HepG2 (cell line): ENCODE results near the gene SLC44A4. TPM values are rescaled to one million over a fixed set of nuclear protein-coding genes. Genes with fewer than 3 reads are reported as not detected.
A peak's percentile ranks its signal among the peaks of the same experiment; 100 is the strongest.

Source experiments
- AGO2 ChIP-seq: fragments of 200-400 bp; formaldehyde crosslinking; optimal IDR thresholded peaks from 2 replicates; pipeline ENCODE3; 2017; ENCODE audit warnings: mild to moderate bottlenecking, low read depth, low read length, moderate library complexity
- GTF2F1 ChIP-seq: fragments of 150-350 bp; IDR thresholded peaks from 2 replicates; pipeline ENCODE4 v1.6.1; 2014; ENCODE audit warnings: low read length
- GTF3A ChIP-seq: sonication (generic); formaldehyde crosslinking; conservative IDR thresholded peaks from 2 replicates; pipeline ENCODE4 v1.4.0; 2020; ENCODE audit warnings: mild to moderate bottlenecking, missing genetic modification reagents
- HIVEP1 ChIP-seq: sonication (generic); formaldehyde crosslinking; IDR thresholded peaks from 2 replicates; pipeline ENCODE4 v1.4.0; 2020; ENCODE audit warnings: mild to moderate bottlenecking, missing genetic modification reagents
- HMGXB4 ChIP-seq, 2 experiments: sonication (generic) in 1 of 2; formaldehyde crosslinking in 1 of 2; IDR thresholded peaks; 2 replicates each; pipeline versions ENCODE4 v1.4.0 to v1.6.1; 2018 to 2020; ENCODE audit warnings: missing genetic modification reagents in 2 of 2, borderline replicate concordance in 1 of 2, low read depth in 1 of 2, mild to moderate bottlenecking in 1 of 2, missing biosample characterization in 1 of 2
- HOXA3 ChIP-seq: sonication (generic); formaldehyde crosslinking; IDR thresholded peaks from 2 replicates; pipeline ENCODE4 v1.5.0; 2020; ENCODE audit warnings: missing genetic modification reagents
- RFX5 ChIP-seq: IDR thresholded peaks from 2 replicates; pipeline ENCODE4 v1.6.1; 2011; ENCODE audit warnings: low read depth, low read length, improper control_type of control experiment
- ZHX2 ChIP-seq, 2 experiments: sonication (generic) in 1 of 2; formaldehyde crosslinking in 1 of 2; IDR thresholded peaks; 2 replicates each; pipeline versions ENCODE4 v1.6.1 to v1.9.0; 2014 to 2022; ENCODE audit warnings: antibody characterized with exemption in 1 of 2, borderline replicate concordance in 1 of 2, inconsistent platforms in 1 of 2, low read depth in 1 of 2, missing genetic modification reagents in 1 of 2
- ZMYM4 ChIP-seq: sonication (generic); formaldehyde crosslinking; IDR thresholded peaks from 2 replicates; pipeline ENCODE4 v1.8.1; 2023; ENCODE audit warnings: mild to moderate bottlenecking, missing genetic modification reagents
- ZNF503 ChIP-seq: sonication (generic); formaldehyde crosslinking; IDR thresholded peaks from 2 replicates; pipeline ENCODE4 v1.4.0; 2020; ENCODE audit warnings: missing genetic modification reagents
- ZNF574 ChIP-seq: sonication (generic); formaldehyde crosslinking; IDR thresholded peaks from 2 replicates; pipeline ENCODE4 v1.4.0; 2020; ENCODE audit warnings: missing genetic modification reagents
- ZNF710 ChIP-seq: sonication (generic); formaldehyde crosslinking; IDR thresholded peaks from 2 replicates; pipeline ENCODE4 v1.5.0; 2020; ENCODE audit warnings: mild to moderate bottlenecking, missing genetic modification reagents, borderline replicate concordance
- polyA plus RNA-seq, 8 experiments: library from polyadenylated mRNA; depleted of rRNA in 3 of 8; stranded (reverse) in 7 of 8; unstranded in 1 of 8; fragments of >200 nt; fragmentation: Illumina TruSeq in 4 of 8; extraction: Trizol in 4 of 8; gene quantifications; 2 replicates each; pipeline versions ENCODE4 v1.2.1 to v1.2.3, GENCODE V29; 2011 to 2016; ENCODE audit warnings: low read depth in 4 of 8, missing spikeins in 1 of 8, mixed read lengths in 1 of 8; ENCODE audit not compliant: insufficient read depth in 1 of 8
- total RNA-seq, 5 experiments: library from RNA; depleted of rRNA; stranded (reverse); fragments of >200 nt; fragmentation: Illumina TruSeq; extraction: Trizol; gene quantifications; 2 replicates each; pipeline ENCODE4 v1.2.3, GENCODE V29; 2016; ENCODE audit warnings: low read depth in 1 of 5

SLC44A4 gene
- total and polyA plus RNA-seq, 2 of the 13 experiments (the other 11 are each of a cell fraction or from before 2014, with no cell fraction given), result 3.5 to 5.9 TPM

- peak; percentile 69; the same call in 1 of the 2 replicates for TF ChIP-seq ZNF574 (CRISPR knock-in tag)
- peak; percentile 74 for TF ChIP-seq ZHX2 (IDR thresholded peaks at IDR 0.05; ENCODE audit: low read depth)
- TF ChIP-seq ZHX2 (CRISPR knock-in tag; IDR thresholded peaks at IDR 0.05; ENCODE audit: borderline replicate concordance), result no peak
- TF ChIP-seq ZNF710 (CRISPR knock-in tag), result peak; percentile 84; the same call in 1 of the 2 replicates
- no peak for TF ChIP-seq GTF3A (CRISPR knock-in tag)
- no peak for TF ChIP-seq GTF2F1
- peak; percentile 64 for TF ChIP-seq AGO2
- TF ChIP-seq ZMYM4 (CRISPR knock-in tag), result 0 out of 2 replicates have a peak, but pooled peaks have one; percentile 6
- TF ChIP-seq ZNF503 (CRISPR knock-in tag), result no peak
- no peak for TF ChIP-seq HMGXB4 (CRISPR knock-in tag; IDR thresholded peaks at IDR 0.05; ENCODE audit: borderline replicate concordance in 1 of 2, low read depth in 1 of 2)
- no peak for TF ChIP-seq RFX5
- 0 out of 2 replicates have a peak, but pooled peaks have one; percentile 38 for TF ChIP-seq HIVEP1 (CRISPR knock-in tag)
- peak; percentile 61 for TF ChIP-seq HOXA3
These were observed 19.0 kb upstream of the SLC44A4 start, which contains the start of gene EHMT2 (continued) for GRCh38 chr6:31897612-31898382.
